Measurements from ENCODE around the gene SVOPL.

The SVOPL gene

DNA sequence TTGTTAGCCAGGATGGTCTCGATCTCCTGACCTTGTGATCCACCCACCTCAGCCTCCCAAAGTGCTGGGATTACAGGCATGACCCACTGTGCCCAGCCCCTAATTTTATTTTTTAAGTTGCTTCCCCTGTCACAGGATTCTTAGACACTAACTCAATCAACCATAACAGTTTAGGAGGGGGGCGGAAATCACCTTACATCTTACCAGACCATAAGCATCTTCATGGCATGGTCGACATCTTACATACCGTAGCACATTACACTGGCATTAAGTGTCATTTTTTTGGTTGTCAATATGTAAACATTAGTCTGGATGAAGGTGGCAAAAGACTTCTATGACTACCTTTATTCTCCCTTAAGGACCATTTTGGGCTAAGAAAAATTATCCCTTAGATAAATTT is 145.5 kb downstream of the SVOPL start:
- peaks cover 12% of the 10 kb centered on the region for H3K36me3 ChIP-seq (ENCODE audit: control insufficient read depth, insufficient read depth, low read length)
- no peak overlapping the region for H3K4me3 ChIP-seq (ENCODE audit: low read depth, low read length)
- H3K4me2 ChIP-seq (ENCODE audit: low read length) = no peak overlapping the region
- H3K27ac ChIP-seq = no peak overlapping the region
- no peaks in the 10 kb centered on the region for H3K9me3 ChIP-seq (ENCODE audit: control insufficient read depth, low read length)
- H2AFZ ChIP-seq = no peak overlapping the region
- H3K9ac ChIP-seq = no peak overlapping the region
- no peaks in the 10 kb centered on the region for H3K27me3 ChIP-seq (ENCODE audit: control insufficient read depth, insufficient read depth, low read length)
- no peaks in the 10 kb centered on the region for H3K79me2 ChIP-seq
- no peaks in the 10 kb centered on the region for H3K4me1 ChIP-seq
- TF ChIP-seq, protein P1, sequence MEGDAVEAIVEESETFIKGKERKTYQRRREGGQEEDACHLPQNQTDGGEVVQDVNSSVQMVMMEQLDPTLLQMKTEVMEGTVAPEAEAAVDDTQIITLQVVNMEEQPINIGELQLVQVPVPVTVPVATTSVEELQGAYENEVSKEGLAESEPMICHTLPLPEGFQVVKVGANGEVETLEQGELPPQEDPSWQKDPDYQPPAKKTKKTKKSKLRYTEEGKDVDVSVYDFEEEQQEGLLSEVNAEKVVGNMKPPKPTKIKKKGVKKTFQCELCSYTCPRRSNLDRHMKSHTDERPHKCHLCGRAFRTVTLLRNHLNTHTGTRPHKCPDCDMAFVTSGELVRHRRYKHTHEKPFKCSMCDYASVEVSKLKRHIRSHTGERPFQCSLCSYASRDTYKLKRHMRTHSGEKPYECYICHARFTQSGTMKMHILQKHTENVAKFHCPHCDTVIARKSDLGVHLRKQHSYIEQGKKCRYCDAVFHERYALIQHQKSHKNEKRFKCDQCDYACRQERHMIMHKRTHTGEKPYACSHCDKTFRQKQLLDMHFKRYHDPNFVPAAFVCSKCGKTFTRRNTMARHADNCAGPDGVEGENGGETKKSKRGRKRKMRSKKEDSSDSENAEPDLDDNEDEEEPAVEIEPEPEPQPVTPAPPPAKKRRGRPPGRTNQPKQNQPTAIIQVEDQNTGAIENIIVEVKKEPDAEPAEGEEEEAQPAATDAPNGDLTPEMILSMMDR (IDR thresholded peaks at IDR 0.05) = no peak

- Histone ChIP-seq H3K36me3 (ENCODE audit: control insufficient read depth, insufficient read depth, low read length) (peaks cover 12% of the 10 kb centered on the region), H3K27ac (no peak overlapping the region), H3K27me3 (ENCODE audit: control insufficient read depth, insufficient read depth, low read length) (no peaks in the 10 kb centered on the region), H3K9me3 (ENCODE audit: control insufficient read depth, low read length) (no peaks in the 10 kb centered on the region), H3K9ac (no peak overlapping the region), H3K79me2 (no peaks in the 10 kb centered on the region), H3K4me1 (no peaks in the 10 kb centered on the region), H3K4me3 (ENCODE audit: low read depth, low read length) (no peak overlapping the region), H3K4me2 (ENCODE audit: low read length) (no peak overlapping the region), H2AFZ (no peak overlapping the region)
- TF ChIP-seq, protein P1 (IDR thresholded peaks at IDR 0.05) = no peak
These were observed 146.5 kb downstream of the SVOPL start for GRCh38 chr7:138554674-138555073.

- no peaks in the 10 kb centered on the region for H3K4me1 ChIP-seq
- H3K4me2 ChIP-seq (ENCODE audit: low read length) = no peak overlapping the region
- H3K79me2 ChIP-seq = no peaks in the 10 kb centered on the region
- no peak overlapping the region for H2AFZ ChIP-seq
- H3K4me3 ChIP-seq (ENCODE audit: low read depth, low read length) = no peak overlapping the region
- TF ChIP-seq, protein P1 (IDR thresholded peaks at IDR 0.05) = no peak
- no peaks in the 10 kb centered on the region for H3K27me3 ChIP-seq (ENCODE audit: control insufficient read depth, insufficient read depth, low read length)
- H3K9ac ChIP-seq = no peak overlapping the region
- no peaks in the 10 kb centered on the region for H3K9me3 ChIP-seq (ENCODE audit: control insufficient read depth, low read length)
- H3K36me3 ChIP-seq (ENCODE audit: control insufficient read depth, insufficient read depth, low read length) = peaks cover 12% of the 10 kb centered on the region
- H3K27ac ChIP-seq = no peak overlapping the region
These were observed 147.4 kb downstream of the SVOPL start for GRCh38 chr7:138553805-138554204.

GRCh38 chr7:138551102-138551501 is 150.1 kb downstream of the SVOPL start:
- no peak overlapping the region for H3K27ac ChIP-seq
- H3K36me3 ChIP-seq (ENCODE audit: control insufficient read depth, insufficient read depth, low read length) = no peaks in the 10 kb centered on the region
- H2AFZ ChIP-seq = no peak overlapping the region

GRCh38 chr7:138550337-138550736 is 150.8 kb downstream of the SVOPL start:
- no peaks in the 10 kb centered on the region for H3K36me3 ChIP-seq (ENCODE audit: control insufficient read depth, insufficient read depth, low read length)
- no peaks in the 10 kb centered on the region for H3K9me3 ChIP-seq (ENCODE audit: control insufficient read depth, low read length)
- H3K4me2 ChIP-seq (ENCODE audit: low read length) = no peak overlapping the region
- H2AFZ ChIP-seq = no peak overlapping the region
- H3K27ac ChIP-seq = no peak overlapping the region
- H3K9ac ChIP-seq = no peak overlapping the region
- no peak overlapping the region for H3K4me3 ChIP-seq (ENCODE audit: low read depth, low read length)
- H3K79me2 ChIP-seq = no peaks in the 10 kb centered on the region
- H3K27me3 ChIP-seq (ENCODE audit: control insufficient read depth, insufficient read depth, low read length) = no peaks in the 10 kb centered on the region
- TF ChIP-seq, protein P1 (IDR thresholded peaks at IDR 0.05) = no peak
- no peaks in the 10 kb centered on the region for H3K4me1 ChIP-seq

More at GRCh38 chr7:138551102-138551501, 150.1 kb downstream of the SVOPL start:
- TF ChIP-seq, protein P1 (IDR thresholded peaks at IDR 0.05) = no peak
- no peak overlapping the region for H3K4me3 ChIP-seq (ENCODE audit: low read depth, low read length)
- no peaks in the 10 kb centered on the region for H3K4me1 ChIP-seq
- H3K9ac ChIP-seq = no peak overlapping the region
- no peaks in the 10 kb centered on the region for H3K27me3 ChIP-seq (ENCODE audit: control insufficient read depth, insufficient read depth, low read length)
- H3K9me3 ChIP-seq (ENCODE audit: control insufficient read depth, low read length) = no peaks in the 10 kb centered on the region
- no peak overlapping the region for H3K4me2 ChIP-seq (ENCODE audit: low read length)
- no peaks in the 10 kb centered on the region for H3K79me2 ChIP-seq
